Esophagus mucosa (tissue), 1 donor: ENCODE results near the gene GNB1L. TPM values are rescaled to one million over a fixed set of nuclear protein-coding genes. Genes with fewer than 3 reads are reported as not detected.

Source experiments
- ATAC-seq: fragments of 200-7000 bp; cut with Tn5 transposase; one replicate; pipeline ENCODE4 v1.9.1; 2020
- total RNA-seq: library from RNA; stranded (reverse); gene quantifications from one replicate; pipeline ENCODE4 v1.2.4, GENCODE V29; 2023
- donor health status: DM: yes; HTN: yes; CAD: no.

GNB1L gene
- total RNA-seq, 1 donor from 2014 or later: 3.9 TPM

- no peak for ATAC-seq
Observed at GRCh38 chr22:19808873-19809478, 45.7 kb downstream of the GNB1L start.

DNA sequence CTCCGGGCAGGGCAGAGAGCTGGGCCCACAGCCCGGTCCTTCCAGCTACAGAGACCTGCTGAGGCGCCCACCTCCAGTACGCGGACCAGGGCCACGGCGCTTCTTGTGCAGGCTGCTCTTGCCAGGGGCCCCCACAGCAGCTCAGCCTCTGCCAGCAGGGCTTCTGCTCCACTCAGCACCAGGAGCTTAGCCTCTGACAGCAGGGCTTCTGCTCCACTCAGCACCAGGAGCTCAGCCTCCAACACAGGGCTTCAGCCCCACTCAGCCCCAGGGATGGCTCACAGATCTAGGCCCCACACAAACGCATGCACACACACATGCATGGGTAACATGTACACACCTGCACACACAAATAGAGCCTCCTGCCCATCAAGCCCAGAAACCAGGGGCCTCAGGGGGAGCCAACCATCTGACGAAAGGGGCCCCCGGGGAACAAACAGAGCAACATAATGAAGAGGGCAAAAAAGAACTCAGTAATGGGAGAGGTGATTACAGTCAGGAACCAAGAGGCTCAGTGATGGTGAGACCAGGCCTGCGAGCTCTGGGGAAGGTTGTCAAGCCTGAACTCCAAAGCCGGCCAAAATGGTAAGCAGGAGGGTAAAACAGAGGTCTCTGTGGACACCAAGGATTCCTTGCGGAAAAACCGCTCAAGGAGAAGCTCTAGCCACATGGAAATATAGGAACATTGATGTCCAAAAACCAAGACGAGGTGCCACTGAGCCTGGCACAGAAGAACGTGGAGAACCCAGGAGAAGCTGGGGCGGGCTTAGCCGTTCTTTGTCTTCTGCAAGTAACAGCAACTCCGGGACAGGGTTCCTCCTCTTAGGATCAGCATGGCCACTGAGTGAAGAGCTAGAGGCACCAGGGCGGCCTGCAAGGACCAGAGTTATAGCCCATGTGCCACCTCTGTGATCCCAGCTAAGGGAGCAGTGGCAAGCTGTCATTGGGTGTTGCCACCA is 46.5 kb downstream of the GNB1L start:
- ATAC-seq: no peak

DNA sequence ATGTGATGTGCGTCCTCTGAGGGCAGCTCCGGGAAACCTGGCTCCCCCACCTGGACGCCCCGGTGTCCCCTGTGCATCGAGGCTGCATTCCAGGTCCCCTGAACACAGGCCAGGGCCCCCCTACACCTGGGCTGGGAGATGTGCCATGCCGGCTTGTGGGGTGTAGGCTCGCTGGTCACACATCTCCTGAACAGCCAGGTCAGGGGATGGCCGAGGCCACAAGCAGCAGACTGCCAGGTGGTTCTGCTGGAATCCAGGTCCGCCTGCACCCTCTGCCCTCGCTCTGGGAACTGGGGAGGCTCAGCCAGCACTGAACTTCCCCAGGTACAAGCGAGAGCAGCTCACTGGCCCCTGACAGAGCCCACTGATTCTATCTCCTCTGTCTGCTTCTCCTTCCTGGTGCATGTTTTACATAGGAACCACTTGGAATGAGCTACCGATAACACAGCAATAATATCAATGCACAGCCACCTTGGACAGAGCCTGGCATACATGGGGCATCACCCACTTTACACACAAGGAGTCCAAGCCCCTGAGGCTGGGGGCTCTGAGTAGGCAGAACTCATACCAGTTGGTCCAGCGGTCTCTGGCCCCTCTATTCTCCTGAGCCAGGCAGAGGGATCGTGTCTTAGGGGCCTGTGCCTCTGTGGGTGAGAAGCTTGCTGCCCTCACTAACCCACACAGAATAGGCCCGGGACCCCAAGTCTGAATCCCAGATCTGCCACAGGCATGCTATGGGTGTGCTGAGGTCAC is 47.3 kb downstream of the GNB1L start:
- peak; percentile 1 for ATAC-seq

DNA sequence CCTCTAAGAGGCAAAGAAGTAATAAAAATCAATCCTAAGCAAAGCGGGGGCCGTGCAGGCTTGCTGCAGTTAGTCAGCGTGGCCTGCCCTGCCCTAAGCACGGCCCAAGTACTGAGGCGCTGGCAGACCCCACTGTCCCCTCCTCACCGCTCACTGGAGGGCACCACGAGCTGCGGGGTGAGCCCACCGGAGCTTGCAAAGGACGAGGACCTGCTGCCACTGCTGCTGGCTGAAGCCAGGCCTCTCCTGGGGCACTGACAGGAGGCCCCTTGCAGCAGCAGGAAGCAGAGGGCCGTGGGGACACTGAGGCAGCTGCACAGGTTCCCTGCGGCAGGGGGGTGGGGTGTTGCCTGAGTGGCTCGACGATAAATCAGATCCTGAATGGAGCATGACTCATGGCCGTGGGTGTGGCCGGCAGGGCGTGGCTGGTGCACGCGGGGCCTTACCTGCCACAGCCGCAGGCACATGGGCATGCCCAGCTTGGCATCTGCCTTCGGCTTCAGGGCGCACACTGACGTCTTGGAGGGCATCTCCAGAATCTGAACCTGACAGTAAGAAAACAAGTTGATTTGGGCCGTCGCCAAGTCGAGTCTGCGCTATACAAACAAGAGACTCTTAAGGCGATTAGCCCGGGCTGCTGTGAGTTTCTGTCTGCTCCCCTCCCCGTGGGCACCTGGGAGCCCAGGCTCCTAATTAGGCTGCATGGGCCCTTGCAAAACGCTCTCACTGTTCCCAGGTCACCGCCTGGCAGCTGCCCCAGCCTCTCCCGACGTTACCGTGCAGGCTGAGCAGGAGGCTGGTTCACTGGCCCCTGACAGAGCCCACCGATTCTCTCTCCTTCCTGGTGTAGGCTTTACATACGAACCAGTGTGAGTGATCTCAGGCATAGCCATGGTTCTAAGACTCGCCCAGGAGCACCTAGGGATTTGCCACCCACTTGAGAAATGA is 48.2 kb downstream of the GNB1L start:
- peak; percentile 92 for ATAC-seq

GRCh38 chr22:19805821-19806212 is 48.9 kb downstream of the GNB1L start:
- peak; percentile 5 for ATAC-seq

- ATAC-seq: no peak
Observed at GRCh38 chr22:19803736-19804267, 50.9 kb downstream of the GNB1L start.

DNA sequence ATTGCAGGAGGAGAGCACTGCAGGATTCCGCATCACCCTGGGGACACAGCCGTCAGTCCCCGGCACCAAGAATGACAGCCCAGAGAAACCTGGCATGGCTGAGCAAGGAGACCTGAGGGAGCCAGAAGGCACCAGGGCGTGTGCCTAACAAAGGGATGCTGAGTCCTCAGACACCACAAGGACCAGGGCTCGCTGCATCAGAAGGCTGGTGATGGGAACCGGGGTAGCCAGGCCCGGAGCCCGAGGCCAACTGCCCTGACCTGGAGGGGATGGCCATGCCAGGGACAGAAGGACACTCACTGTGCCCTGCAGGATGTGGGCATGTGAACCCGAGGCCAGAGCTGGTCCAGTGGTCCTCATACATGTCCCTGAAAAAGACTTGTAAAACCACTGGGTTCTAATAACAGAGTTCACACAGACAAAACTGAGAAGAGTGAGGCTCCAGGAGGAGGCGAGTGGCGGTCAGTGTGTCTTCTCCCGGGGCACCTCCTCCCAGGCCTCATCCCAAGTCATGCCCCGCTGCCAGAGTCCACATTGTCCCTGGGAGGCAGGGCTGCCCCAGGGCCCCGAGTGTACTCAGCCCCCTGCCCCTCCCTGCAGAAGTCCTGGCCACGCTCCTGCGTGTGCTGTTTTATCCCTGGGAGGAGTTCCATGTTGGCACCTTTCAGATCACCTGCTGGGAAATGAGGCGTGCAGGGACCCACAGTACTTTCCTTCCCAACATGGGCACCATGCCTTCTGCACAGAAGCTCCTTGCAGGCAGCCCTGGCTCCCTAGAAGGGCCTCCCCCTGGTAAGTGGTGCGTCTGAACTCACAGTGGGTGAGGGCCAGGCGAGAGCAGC is 51.6 kb downstream of the GNB1L start:
- ATAC-seq: no peak

GRCh38 chr22:19802001-19802893 is 52.4 kb downstream of the GNB1L start:
- no peak for ATAC-seq

DNA sequence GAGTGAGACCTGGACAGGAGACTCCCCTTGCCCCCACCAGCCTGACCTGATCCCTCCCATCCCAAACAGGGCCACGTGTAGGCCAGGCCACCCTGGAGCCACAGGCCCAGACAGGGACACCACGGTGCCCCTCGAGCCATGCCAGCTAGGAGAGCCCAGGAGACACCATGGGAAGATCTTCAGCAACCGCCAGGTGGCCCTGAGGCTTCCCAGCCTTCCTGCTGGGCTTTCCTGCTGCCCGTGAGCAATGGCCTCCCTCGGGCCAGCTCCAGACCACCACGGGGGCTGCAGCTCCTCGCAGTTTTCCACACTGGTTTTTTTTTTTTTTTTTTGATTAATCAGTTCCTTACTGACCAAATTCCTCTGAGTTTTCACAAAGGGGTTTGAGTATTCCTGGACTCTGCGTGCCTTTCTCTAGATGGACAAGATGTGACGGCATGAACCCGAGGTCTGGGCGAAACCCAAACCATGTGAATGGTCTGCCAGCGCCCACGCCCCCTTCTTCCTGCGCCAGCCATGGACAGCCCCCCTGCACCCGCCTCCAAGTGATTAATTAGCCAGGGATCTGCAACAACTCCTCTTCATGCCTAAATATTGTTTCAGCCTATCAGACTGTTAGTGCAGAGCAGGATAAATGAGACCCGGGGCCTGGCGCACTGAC is 53.2 kb downstream of the GNB1L start:
- ATAC-seq: no peak

- no peak for ATAC-seq
Observed at GRCh38 chr22:19800761-19801244, 53.9 kb downstream of the GNB1L start.

GRCh38 chr22:19800306-19800705 is 54.4 kb downstream of the GNB1L start:
- no peak for ATAC-seq

GRCh38 chr22:19799322-19800190 is 55.1 kb downstream of the GNB1L start:
- no peak for ATAC-seq

GRCh38 chr22:19798891-19799293 is 55.8 kb downstream of the GNB1L start:
- no peak for ATAC-seq

- ATAC-seq: no peak
Observed at GRCh38 chr22:19798003-19798665, 56.5 kb downstream of the GNB1L start.

GRCh38 chr22:19797086-19798002 is 57.3 kb downstream of the GNB1L start:
- ATAC-seq: no peak

GRCh38 chr22:19796160-19796559 is 58.5 kb downstream of the GNB1L start:
- ATAC-seq: no peak
